NCI-H2081 treated with DMSO at 0.1 percent for 48 hours (cell line): ENCODE measurements around the gene PDZRN3.

Experiments used
- DNase-seq: peaks from one replicate; lab custom pipeline; 2025; lab: John Stamatoyannopoulos, UW

PDZRN3 gene

GRCh38 chr3:73520931-73521461, 103.7 kb downstream of the PDZRN3 start:
- no peak for DNase-seq

DNA sequence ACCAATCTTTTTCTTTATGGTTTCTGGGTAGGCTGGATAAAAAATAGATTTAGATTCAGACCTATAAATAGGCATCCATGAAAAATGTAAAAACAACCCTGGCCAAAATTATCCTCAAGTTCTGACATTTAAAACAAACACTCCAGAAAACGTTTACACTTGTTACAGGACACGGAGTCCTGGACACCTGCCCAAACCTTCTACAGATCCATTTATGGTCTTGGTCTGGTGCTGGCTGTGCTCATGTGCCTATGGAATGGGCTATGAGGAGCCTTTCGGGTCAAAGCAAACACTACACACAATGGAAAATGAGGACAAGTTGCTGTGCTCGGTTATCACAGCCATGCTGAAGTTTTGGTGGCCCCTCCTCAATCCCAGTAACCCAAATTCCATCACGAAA, 108.1 kb downstream of the PDZRN3 start:
- no peak for DNase-seq

GRCh38 chr3:73513260-73513659, 111.5 kb downstream of the PDZRN3 start:
- DNase-seq = no peak

GRCh38 chr3:73511571-73512525, 112.9 kb downstream of the PDZRN3 start:
- no peak for DNase-seq

GRCh38 chr3:73510784-73511183, 114.0 kb downstream of the PDZRN3 start:
- DNase-seq = no peak

DNA sequence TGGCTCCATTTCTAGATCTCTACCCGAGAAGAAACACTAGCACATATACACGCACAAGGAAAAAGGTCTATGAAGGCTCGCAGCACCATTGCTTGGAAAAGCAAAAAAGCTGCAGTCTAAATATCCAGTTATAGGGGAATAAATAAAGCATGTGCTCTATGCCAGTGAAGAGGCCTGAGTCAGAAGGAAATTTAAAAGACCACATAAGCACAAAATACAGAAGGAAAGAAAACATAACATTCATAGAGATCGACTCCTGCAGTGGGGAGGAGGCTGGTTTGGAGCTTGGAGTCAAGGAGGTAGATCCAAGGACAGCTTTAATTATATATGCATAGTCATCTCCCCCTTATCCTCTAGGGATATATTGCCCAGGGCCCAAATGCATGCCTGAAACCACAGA, 114.4 kb downstream of the PDZRN3 start:
- DNase-seq = no peak

DNA sequence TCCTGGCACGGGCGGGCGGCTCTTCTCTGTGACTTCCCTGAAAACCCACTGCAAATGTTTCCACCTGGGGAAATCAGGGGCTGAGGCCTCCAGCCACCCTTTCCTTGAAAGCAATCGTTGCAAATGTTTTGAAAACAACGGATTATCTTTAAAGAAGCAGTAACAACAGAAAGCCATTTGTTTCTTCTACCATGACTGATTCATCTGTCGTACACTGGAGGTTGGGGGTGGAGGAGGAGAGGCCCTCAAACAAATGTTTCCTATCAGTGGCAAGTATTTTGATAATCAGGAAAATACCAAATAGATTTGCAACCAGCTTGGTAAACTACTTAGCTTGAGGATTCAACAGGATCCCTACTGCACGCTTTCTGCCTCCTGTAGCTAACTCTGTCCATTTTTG, 114.9 kb downstream of the PDZRN3 start:
- DNase-seq = no peak

GRCh38 chr3:73509066-73509465, 115.7 kb downstream of the PDZRN3 start:
- no peak for DNase-seq

- peak; percentile 41 for DNase-seq
These were observed 116.3 kb downstream of the PDZRN3 start for GRCh38 chr3:73508330-73508954.

- no peak for DNase-seq
These were observed 119.9 kb downstream of the PDZRN3 start for GRCh38 chr3:73504852-73505251.

DNA sequence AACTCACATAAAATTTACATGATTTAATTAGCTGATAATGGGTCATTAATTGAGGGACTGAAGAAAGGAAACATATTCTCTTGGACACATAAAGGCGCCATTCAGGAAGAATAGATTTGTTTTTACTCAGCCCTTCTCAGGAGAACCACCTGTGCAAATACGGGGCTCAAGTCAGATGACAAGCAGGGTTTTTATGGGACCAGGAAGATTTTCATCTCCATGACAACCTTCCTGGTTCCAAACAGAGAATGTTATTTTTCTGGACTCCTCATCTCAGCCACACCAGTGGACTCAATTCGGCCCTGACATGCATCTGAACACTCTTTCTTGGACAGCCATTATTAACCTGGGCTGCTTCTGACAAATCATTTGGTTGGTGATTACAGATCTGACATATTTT, 120.5 kb downstream of the PDZRN3 start:
- DNase-seq = peak; percentile 60

GRCh38 chr3:73503781-73504180, 121.0 kb downstream of the PDZRN3 start:
- no peak for DNase-seq

DNA sequence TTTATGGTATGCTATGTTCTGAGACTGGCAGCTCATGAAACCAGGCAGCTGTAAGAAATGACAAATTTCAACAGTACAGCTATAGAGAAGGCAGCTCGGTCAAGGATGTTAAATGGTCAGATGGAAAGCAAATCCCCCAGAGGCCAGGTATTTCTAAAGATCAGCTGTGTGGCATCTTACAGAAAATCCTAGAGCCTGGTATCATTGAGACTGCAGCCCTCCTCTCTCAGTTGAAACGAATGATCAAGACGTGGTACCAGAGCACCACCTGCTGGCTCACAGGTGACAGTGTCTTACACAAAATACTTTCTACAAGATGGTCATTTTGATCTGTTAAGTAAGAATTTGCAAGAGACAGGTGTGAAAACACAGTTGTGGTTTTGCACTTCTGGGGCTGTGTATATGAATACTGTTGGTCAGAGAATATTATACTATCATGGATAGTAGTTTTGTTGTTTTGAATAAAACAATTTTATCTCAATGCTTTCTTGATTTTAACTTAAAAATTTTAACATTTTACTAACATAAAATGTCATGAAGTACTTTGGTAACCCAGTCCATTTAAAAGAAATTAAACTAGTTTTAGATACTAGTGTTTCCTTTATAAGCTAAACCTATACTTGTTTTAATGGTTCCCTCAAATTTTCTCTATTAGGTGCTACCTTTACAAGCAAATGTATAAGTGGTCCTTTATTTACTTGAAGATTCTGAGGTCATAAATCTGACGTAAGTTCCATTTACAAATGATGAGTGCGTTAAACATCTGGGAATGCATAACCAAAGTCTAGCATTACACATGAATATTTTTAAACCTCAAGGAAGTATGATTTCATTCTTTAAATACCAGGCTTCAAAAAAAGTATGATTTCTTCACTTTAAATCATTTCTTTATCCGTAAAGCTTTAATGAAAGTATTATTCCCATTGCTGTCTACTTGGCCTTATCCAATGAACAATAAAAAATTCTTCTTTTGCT, 121.8 kb downstream of the PDZRN3 start:
- no peak for DNase-seq

DNA sequence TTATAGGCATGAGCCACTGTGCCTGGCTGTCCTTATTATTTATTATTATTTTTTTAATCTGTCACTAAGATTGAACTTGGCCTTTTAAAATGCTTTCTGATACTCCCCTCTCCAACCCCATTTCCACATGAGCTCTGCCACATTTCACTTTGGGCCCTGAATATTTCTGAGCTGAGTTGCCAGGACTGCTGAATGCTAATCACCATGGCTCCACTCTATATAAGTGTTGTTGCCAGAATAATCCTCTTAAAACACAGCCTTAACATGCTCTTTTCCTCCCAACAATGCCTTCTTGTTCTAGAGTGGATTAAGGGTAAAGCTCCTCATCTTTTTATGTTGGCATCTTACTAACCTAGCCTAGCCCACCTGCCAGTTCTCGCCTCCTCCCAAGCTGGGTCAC, 124.4 kb downstream of the PDZRN3 start:
- DNase-seq = no peak

GRCh38 chr3:73499787-73500186, 125.0 kb downstream of the PDZRN3 start:
- no peak for DNase-seq

DNA sequence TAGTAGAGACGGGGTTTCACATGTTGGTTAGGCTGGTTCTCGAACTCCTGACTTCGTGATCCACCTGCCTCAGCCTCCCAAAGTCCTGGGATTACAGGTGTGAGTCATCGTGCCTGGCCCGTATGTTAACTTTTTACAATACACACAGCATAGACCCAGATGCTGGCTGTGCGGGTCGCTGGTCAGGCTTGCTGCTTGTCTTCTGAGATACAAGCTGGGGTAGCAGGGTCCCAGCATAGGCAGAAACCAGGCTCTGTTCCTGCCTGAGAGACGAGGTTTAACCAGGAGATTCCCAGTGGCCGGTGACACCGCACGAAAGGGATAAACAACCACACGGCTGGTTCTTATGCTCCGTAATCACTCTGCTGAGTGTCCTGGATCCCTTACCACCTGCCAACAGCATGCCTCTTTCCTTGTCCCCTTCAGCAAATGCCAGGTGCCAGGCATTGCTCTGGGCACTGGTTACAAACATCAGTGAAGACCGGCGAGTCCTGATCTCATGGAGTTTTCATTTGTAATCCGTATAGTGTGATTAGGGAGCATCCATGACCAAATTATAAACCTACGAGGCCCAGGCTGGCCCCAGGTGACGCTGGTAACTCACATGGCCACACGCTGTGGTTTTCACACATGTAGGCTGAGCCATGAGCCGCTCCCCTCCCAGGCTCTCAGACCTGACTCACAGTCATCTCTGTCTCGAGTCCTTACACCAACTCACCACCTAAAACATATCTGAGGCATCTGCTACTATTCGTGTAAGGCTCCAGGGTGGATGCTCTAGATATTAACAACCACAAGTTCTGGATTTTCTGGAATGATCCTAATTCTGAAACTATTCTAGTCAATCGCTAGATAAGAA, 125.7 kb downstream of the PDZRN3 start:
- no peak for DNase-seq

DNA sequence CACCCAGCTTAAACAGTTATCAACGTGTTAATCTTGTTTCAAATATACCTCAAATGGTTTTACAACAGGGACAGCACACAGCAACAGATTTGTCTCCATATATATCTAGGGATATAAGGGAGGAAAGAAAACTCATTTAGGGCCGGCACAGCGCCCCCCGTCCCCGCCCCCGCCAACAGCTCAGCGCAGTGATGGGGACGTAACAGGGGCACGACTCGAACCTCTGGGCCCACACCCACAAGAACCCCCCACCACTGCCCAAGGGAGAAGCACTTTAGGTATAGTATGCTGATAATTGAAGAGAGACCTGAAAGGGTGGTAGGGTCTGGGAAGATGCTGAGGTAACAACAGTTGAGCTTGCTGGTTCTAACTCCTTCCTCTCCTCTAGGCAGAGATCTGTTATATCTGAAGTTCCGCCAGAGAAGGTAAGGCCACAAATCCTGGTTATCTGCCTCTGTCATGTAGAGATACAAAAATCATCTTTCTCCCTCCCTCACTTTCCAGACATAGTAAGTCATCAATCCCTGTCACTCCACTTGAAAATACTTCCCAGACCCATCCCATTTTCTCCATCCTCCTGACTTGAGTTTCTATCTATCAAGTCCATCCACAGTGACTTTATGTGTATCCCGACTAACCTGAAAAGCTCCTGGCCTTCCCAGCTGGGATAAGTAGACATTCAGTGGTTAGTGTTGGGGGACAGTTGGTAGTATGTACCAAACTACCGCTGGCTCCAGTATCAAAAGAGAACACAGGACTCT, 126.9 kb downstream of the PDZRN3 start:
- DNase-seq = no peak

- DNase-seq = no peak
These were observed 131.0 kb downstream of the PDZRN3 start for GRCh38 chr3:73493543-73494308.

DNA sequence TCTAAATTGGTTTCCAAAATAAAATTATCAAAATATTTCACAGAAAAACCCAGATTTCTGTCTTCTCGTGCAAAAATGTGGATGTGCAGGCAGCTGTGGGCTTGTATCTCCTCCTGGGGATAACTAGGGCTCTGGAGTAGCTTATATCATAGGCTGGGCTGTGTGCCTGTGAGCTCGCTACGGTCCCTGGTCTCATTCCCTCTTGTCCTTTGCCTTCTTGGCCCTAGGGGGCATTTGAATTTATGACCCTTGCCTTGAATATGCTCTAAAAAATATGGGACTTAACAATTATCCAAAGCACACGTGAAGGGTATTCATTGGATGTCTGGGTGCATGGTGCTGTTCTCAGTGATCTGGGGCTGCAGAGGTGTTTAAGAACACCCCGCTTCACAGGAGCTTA, 132.6 kb downstream of the PDZRN3 start:
- no peak for DNase-seq

GRCh38 chr3:73491287-73491662, 133.5 kb downstream of the PDZRN3 start:
- no peak for DNase-seq
